HepG2 (cell line): ENCODE results near the gene SP140L.

Experiments
- CHD2 ChIP-seq: IDR thresholded peaks from 2 replicates; pipeline ENCODE4 v1.6.1; 2011; ENCODE audit warnings: low read depth, low read length, improper control_type of control experiment
- NR3C1 ChIP-seq: sonication (generic); formaldehyde crosslinking; IDR thresholded peaks from 2 replicates; pipeline ENCODE4 v1.4.0; 2020; ENCODE audit warnings: missing genetic modification reagents
- PRPF4 ChIP-seq: fragments of 200-400 bp; formaldehyde crosslinking; IDR thresholded peaks from 2 replicates; pipeline ENCODE4 v1.6.1; 2016; ENCODE audit warnings: low read length, low read depth; ENCODE audit not compliant: poor library complexity, severe bottlenecking
- TF ChIP-seq, protein P1 (sequence below): IDR thresholded peaks from 2 replicates; pipeline ENCODE4 v1.6.1; 2012; ENCODE audit warnings: inconsistent platforms
- TF ChIP-seq, protein P2 (sequence below): sonication (generic); formaldehyde crosslinking; IDR thresholded peaks from 2 replicates; pipeline ENCODE4 v1.5.1; 2020; ENCODE audit warnings: missing genetic modification reagents, mild to moderate bottlenecking, borderline replicate concordance

DNA sequence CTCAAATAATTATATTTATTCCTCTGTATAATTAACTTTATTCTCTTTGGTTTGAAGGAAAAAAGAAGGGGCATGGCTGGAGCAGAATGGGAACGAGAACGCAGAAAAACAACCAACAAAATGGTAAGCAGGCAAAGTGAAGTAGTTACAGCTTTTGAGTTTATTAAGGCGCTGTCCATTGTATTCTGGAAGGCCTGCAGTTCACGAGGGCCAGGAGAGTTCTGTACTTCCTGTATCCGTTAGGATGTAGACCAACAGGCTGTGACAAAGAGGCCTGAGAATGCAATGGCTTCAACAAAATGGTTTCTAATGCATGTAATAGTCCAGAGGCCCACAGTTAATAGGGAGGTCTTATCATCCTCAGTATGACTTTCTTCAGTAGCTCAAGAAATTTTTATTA lies 56.5 kb downstream of the SP140L start:
- no peak for TF ChIP-seq NR3C1 (CRISPR knock-in tag)
- no peak for TF ChIP-seq CHD2
- TF ChIP-seq PRPF4: no peak
- TF ChIP-seq, protein P1, sequence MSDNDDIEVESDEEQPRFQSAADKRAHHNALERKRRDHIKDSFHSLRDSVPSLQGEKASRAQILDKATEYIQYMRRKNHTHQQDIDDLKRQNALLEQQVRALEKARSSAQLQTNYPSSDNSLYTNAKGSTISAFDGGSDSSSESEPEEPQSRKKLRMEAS: no peak
- TF ChIP-seq, protein P2, sequence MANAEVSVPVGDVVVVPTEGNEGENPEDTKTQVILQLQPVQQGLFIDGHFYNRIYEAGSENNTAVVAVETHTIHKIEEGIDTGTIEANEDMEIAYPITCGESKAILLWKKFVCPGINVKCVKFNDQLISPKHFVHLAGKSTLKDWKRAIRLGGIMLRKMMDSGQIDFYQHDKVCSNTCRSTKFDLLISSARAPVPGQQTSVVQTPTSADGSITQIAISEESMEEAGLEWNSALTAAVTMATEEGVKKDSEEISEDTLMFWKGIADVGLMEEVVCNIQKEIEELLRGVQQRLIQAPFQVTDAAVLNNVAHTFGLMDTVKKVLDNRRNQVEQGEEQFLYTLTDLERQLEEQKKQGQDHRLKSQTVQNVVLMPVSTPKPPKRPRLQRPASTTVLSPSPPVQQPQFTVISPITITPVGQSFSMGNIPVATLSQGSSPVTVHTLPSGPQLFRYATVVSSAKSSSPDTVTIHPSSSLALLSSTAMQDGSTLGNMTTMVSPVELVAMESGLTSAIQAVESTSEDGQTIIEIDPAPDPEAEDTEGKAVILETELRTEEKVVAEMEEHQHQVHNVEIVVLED (CRISPR knock-in tag): no peak
